Measurements from ENCODE around the gene TMEM37.

GRCh38 chr2:119434664-119435063 is 3.0 kb downstream of the TMEM37 start:
- TF ChIP-seq CTCF (IDR thresholded peaks at IDR 0.05; ENCODE audit: poor library complexity, severe bottlenecking) (no peak), EZH2 (IDR thresholded peaks at IDR 0.05; ENCODE audit: borderline replicate concordance, insufficient read depth, low read length, poor library complexity, severe bottlenecking) (no peak), REST (IDR thresholded peaks at IDR 0.05; ENCODE audit: borderline replicate concordance) (no peak), EP300 (conservative IDR thresholded peaks at IDR 0.05; ENCODE audit: poor library complexity, severe bottlenecking) (no peak), TAF1 (IDR thresholded peaks at IDR 0.05; ENCODE audit: low read depth) (no peak), RAD21 (conservative IDR thresholded peaks at IDR 0.05) (no peak)

All from neural cell (in vitro differentiated cells).